IMR-90 (cell line): ENCODE measurements around the gene WDR74. TPM values are rescaled to one million over a fixed set of nuclear protein-coding genes. Genes with fewer than 3 reads are reported as not detected.
A peak's percentile ranks its signal among the peaks of the same experiment; 100 is the strongest.

Experiments
- ATAC-seq: fragments of 200-7000 bp; cut with Tn5 transposase; 2 replicates; pipeline ENCODE4 v1.9.1; 2020; ENCODE audit warnings: low read depth, mild to moderate bottlenecking, moderate library complexity
- BruUV-seq: library from RNA; stranded (reverse); fragments of 400-500 nt; replicated peaks from 2 replicates; lab custom pipeline; 2021; lab: Mats Ljungman, UMichigan
- CTCF ChIA-PET: fragments of 300-600 bp; formaldehyde crosslinking; extraction: SDS; loops from one replicate; lab custom pipeline; 2021; ENCODE audit warnings: antibody characterized with exemption; lab: Yijun Ruan, JAX
- POLR2A ChIA-PET: fragments of 300-600 bp; sonication (Branson Sonifier 250); formaldehyde crosslinking; loops from one replicate; lab custom pipeline; 2022; ENCODE audit warnings: antibody characterized with exemption; ENCODE audit not compliant: unreplicated experiment; lab: Charles Lee
- DNase-seq: peaks from one replicate; pipeline ENCODE4 v3.0.0; 2013
- H2AFZ ChIP-seq: replicated peaks from 2 replicates; pipeline ENCODE3; 2013; ENCODE audit warnings: low read length, mild to moderate bottlenecking; ENCODE audit not compliant: poor library complexity
- H2AK5ac ChIP-seq: 2 replicates; pipeline ENCODE4 v1.6.1; 2013; ENCODE audit warnings: low read depth, low read length, inconsistent platforms
- H2AK9ac ChIP-seq: replicated peaks from 2 replicates; pipeline ENCODE3; 2013; ENCODE audit warnings: mild to moderate bottlenecking, low read depth, low read length, moderate library complexity; ENCODE audit not compliant: poor library complexity
- H2BK120ac ChIP-seq: 2 replicates; pipeline ENCODE4 v1.6.1; 2013; ENCODE audit warnings: low read depth, low read length, inconsistent platforms
- H2BK15ac ChIP-seq: 3 replicates; pipeline ENCODE4 v1.6.1; 2013; ENCODE audit warnings: low read depth, low read length, inconsistent platforms
- H2BK20ac ChIP-seq: 2 replicates; pipeline ENCODE4 v1.6.1; 2013; ENCODE audit warnings: low read depth, mild to moderate bottlenecking, inconsistent platforms, low read length, moderate library complexity
- H2BK5ac ChIP-seq: 2 replicates; pipeline ENCODE4 v1.6.1; 2013; ENCODE audit warnings: mild to moderate bottlenecking, low read depth, low read length, inconsistent platforms; ENCODE audit not compliant: poor library complexity, severe bottlenecking
- H3K14ac ChIP-seq: replicated peaks from 2 replicates; pipeline ENCODE4 v1.6.1; 2013; ENCODE audit warnings: low read depth, low read length, inconsistent platforms
- H3K18ac ChIP-seq: 2 replicates; pipeline ENCODE4 v1.6.1; 2013; ENCODE audit warnings: low read depth, low read length, control low read depth
- H3K23ac ChIP-seq: 2 replicates; pipeline ENCODE4 v1.6.1; 2013; ENCODE audit warnings: low read depth, low read length, inconsistent platforms
- H3K27ac ChIP-seq: 2 replicates; pipeline ENCODE4 v1.5.1; 2013; ENCODE audit warnings: mild to moderate bottlenecking, control low read depth, low read length; ENCODE audit not compliant: insufficient read depth
- H3K27me3 ChIP-seq: 2 replicates; pipeline ENCODE4 v1.6.1; 2013; ENCODE audit warnings: low read length; ENCODE audit not compliant: control insufficient read depth, insufficient read depth
- H3K36me3 ChIP-seq: 2 replicates; pipeline ENCODE4 v1.6.1; 2013; ENCODE audit warnings: low read length, mixed read lengths; ENCODE audit not compliant: control insufficient read depth, insufficient read depth
- H3K4ac ChIP-seq: 2 replicates; pipeline ENCODE4 v1.6.1; 2013; ENCODE audit warnings: low read depth, low read length, inconsistent platforms
- H3K4me1 ChIP-seq: 2 replicates; pipeline ENCODE4 v1.6.1; 2013; ENCODE audit warnings: low read length, mixed read lengths; ENCODE audit not compliant: control insufficient read depth, insufficient read depth
- H3K4me2 ChIP-seq: 2 replicates; pipeline ENCODE4 v1.6.1; 2013; ENCODE audit warnings: low read depth, mild to moderate bottlenecking, control low read depth, low read length, moderate library complexity
- H3K4me3 ChIP-seq: 2 replicates; pipeline ENCODE4 v1.5.1; 2013; ENCODE audit warnings: low read depth, mild to moderate bottlenecking, control low read depth, low read length, moderate library complexity; ENCODE audit not compliant: insufficient read depth
- H3K56ac ChIP-seq: 2 replicates; pipeline ENCODE4 v1.6.1; 2013; ENCODE audit warnings: low read length, inconsistent platforms; ENCODE audit not compliant: insufficient read depth; ENCODE audit errors: extremely low read depth
- H3K79me1 ChIP-seq, 2 experiments: 2 replicates each; pipeline ENCODE4 v1.6.1; 2013; ENCODE audit warnings: low read length in 2 of 2, inconsistent platforms in 1 of 2, low read depth in 1 of 2
- H3K9ac ChIP-seq: 2 replicates; pipeline ENCODE4 v1.6.1; 2013; ENCODE audit warnings: low read depth, low read length, control low read depth
- H3K9me1 ChIP-seq: 2 replicates; pipeline ENCODE4 v1.6.1; 2013; ENCODE audit warnings: low read length, inconsistent platforms; ENCODE audit not compliant: insufficient read depth
- H3K9me3 ChIP-seq: 2 replicates; pipeline ENCODE4 v1.6.1; 2013; ENCODE audit warnings: low read length; ENCODE audit not compliant: control insufficient read depth, insufficient read depth
- H4K20me1 ChIP-seq: 2 replicates; pipeline ENCODE4 v1.6.1; 2013; ENCODE audit warnings: low read length, inconsistent platforms; ENCODE audit not compliant: insufficient read depth
- H4K5ac ChIP-seq: 2 replicates; pipeline ENCODE4 v1.6.1; 2013; ENCODE audit warnings: mild to moderate bottlenecking, low read depth, low read length, control low read depth
- H4K8ac ChIP-seq, 2 experiments: 2 replicates each; pipeline ENCODE4 v1.6.1; 2013; ENCODE audit warnings: low read depth in 2 of 2, low read length in 2 of 2, control low read depth in 1 of 2, inconsistent platforms in 1 of 2
- H4K91ac ChIP-seq: 2 replicates; pipeline ENCODE4 v1.6.1; 2013; ENCODE audit warnings: low read depth, low read length, inconsistent platforms; ENCODE audit not compliant: insufficient read depth
- CEBPB ChIP-seq: IDR thresholded peaks from 2 replicates; pipeline ENCODE4 v1.6.1; 2012; ENCODE audit warnings: low read depth, low read length, improper control_type of control experiment
- CTCF ChIP-seq: conservative IDR thresholded peaks from 2 replicates; pipeline ENCODE4 v1.5.1; 2012; ENCODE audit warnings: mild to moderate bottlenecking, low read depth, low read length, improper control_type of control experiment
- ELK1 ChIP-seq: fragments of 150-350 bp; IDR thresholded peaks from 2 replicates; pipeline ENCODE4 v1.6.1; 2016; ENCODE audit warnings: low read depth, mild to moderate bottlenecking, low read length, moderate library complexity, borderline replicate concordance
- FOS ChIP-seq: fragments of 150-350 bp; IDR thresholded peaks from 2 replicates; pipeline ENCODE4 v1.6.1; 2016; ENCODE audit warnings: low read depth, low read length
- MAFK ChIP-seq: IDR thresholded peaks from 2 replicates; pipeline ENCODE4 v1.6.1; 2012; ENCODE audit warnings: low read depth, low read length, improper control_type of control experiment
- MAZ ChIP-seq: IDR thresholded peaks from 2 replicates; pipeline ENCODE4 v1.6.1; 2012; ENCODE audit warnings: low read depth, mild to moderate bottlenecking, low read length, improper control_type of control experiment, moderate library complexity, borderline replicate concordance
- MXI1 ChIP-seq: IDR thresholded peaks from 2 replicates; pipeline ENCODE4 v1.6.1; 2012; ENCODE audit warnings: low read depth, mild to moderate bottlenecking, low read length, moderate library complexity, borderline replicate concordance
- NFE2L2 ChIP-seq: fragments of 150-350 bp; IDR thresholded peaks from 2 replicates; pipeline ENCODE4 v1.6.1; 2016; ENCODE audit warnings: low read depth, mild to moderate bottlenecking, low read length
- POLR2A ChIP-seq: IDR thresholded peaks from 2 replicates; pipeline ENCODE4 v1.6.1; 2012; ENCODE audit warnings: mild to moderate bottlenecking, low read depth, low read length
- RAD21 ChIP-seq: IDR thresholded peaks from 2 replicates; pipeline ENCODE4 v1.6.1; 2012; ENCODE audit warnings: low read length, improper control_type of control experiment
- RCOR1 ChIP-seq: IDR thresholded peaks from 2 replicates; pipeline ENCODE4 v1.6.1; 2012; ENCODE audit warnings: mild to moderate bottlenecking, low read length, improper control_type of control experiment; ENCODE audit not compliant: insufficient replicate concordance
- RFX5 ChIP-seq: IDR thresholded peaks from 2 replicates; pipeline ENCODE4 v1.8.0; 2012; ENCODE audit warnings: low read depth, mild to moderate bottlenecking, low read length, moderate library complexity
- SMC3 ChIP-seq: fragments of 150-350 bp; IDR thresholded peaks from 2 replicates; pipeline ENCODE4 v1.6.1; 2016; ENCODE audit warnings: low read depth, mild to moderate bottlenecking, antibody characterized with exemption, low read length, moderate library complexity
- USF2 ChIP-seq: fragments of 150-350 bp; IDR thresholded peaks from 2 replicates; pipeline ENCODE4 v1.6.1; 2017; ENCODE audit warnings: mild to moderate bottlenecking, antibody characterized with exemption, low read length, low read depth
- WGBS, 2 experiments: methylation state at CpG; one replicate each; pipeline versions ENCODE4 v1.1.5 to v1.1.7; 2013; ENCODE audit warnings: missing lambda C conversion rate in 2 of 2; ENCODE audit not compliant: insufficient read length in 1 of 2; ENCODE audit errors: extremely low coverage in 2 of 2; 5-methylcytosine and 5-hydroxymethylcytosine counted together
- dilution Hi-C: fragments of 300-500 bp; cut with HindIII; formaldehyde crosslinking; loops from one replicate; pipeline ENCODE4 v1.14.3; 2018; ENCODE audit warnings: low sequenced_read_pairs; ENCODE audit not compliant: unreplicated experiment
- in situ Hi-C: fragments of 300-500 bp; cut with MboI; formaldehyde crosslinking; loops from 3 replicates; pipeline ENCODE4 v1.14.3; 2019; ENCODE audit warnings: low sequenced_read_pairs, inconsistent platforms, mixed read lengths
- intact Hi-C: fragments of 100-400 bp; cut with micrococcal nuclease; formaldehyde crosslinking; loops from 2 replicates; pipeline ENCODE4 v1.10.0; 2022
- polyA plus RNA-seq, 3 experiments: library from polyadenylated mRNA; depleted of rRNA; stranded (reverse); fragments of >200 nt; gene quantifications; 2 replicates each; pipeline ENCODE4 v1.2.3, GENCODE V29; 2012; ENCODE audit warnings: low replicate concordance in 1 of 3
- total RNA-seq: library from RNA; depleted of rRNA; stranded (reverse); fragments of >200 nt; gene quantifications from 2 replicates; pipeline ENCODE4 v1.2.3, GENCODE V29; 2012

WDR74 gene
- total and polyA plus RNA-seq, 2 of the 4 experiments (the other 2 are of a cell fraction) = 38.4 to 44.3 TPM

GRCh38 chr11:62791501-62792201 lies 47.7 kb downstream of the WDR74 start, which contains the start of gene TMEM223:
TSS of gene TMEM223 (minus strand) at chr11:62792006. CDS start at chr11:62791994, 12 bp downstream.
- H2AK9ac ChIP-seq = peak within 1 kb of the TSS; percentile 88
- no peak within 1 kb of the TSS for H2BK15ac ChIP-seq
- H3K4me3 ChIP-seq = peak within 1 kb of the TSS; percentile 93
- H3K79me1 ChIP-seq = peaks cover 12 to 49% of the 10 kb centered on the region in 2 experiments
- H3K9me3 ChIP-seq = no peaks in the 10 kb centered on the region
- H3K9me1 ChIP-seq = no peaks in the 10 kb centered on the region
- WGBS, 2 experiments = 2% methylated on average over 18 of the region's 58 CpGs; no CpG with 5 or more reads in 1 of the 2 experiments
- H3K23ac ChIP-seq = peak within 1 kb of the TSS; percentile 87
- dilution Hi-C loops = no loop called here
- peak within 1 kb of the TSS; percentile 77 for H4K5ac ChIP-seq
- no peak within 1 kb of the TSS for H3K56ac ChIP-seq
- H4K8ac ChIP-seq = peak within 1 kb of the TSS; percentile 89 to 94
- POLR2A ChIA-PET = interaction anchor here (1.0 kb wide), 1 partner anchor 10 kb away, joined by 3 read pairs; no protein-coding TSS in a partner anchor
- CTCF ChIA-PET = no interaction called here
- H2BK20ac ChIP-seq = no peak within 1 kb of the TSS
- peak within 1 kb of the TSS; percentile 84 for H2BK5ac ChIP-seq
- no TSS peak for BruUV-seq
- H2AFZ ChIP-seq = peak within 1 kb of the TSS; percentile 95
- H2BK120ac ChIP-seq = peak within 1 kb of the TSS; percentile 11; the same call in 1 of the 2 replicates
- peak within 1 kb of the TSS; percentile 89 for H4K91ac ChIP-seq
- ATAC-seq = peak; percentile 86
- H3K4me2 ChIP-seq = peak within 1 kb of the TSS; percentile 88
- intact Hi-C loops = loop anchor here (2.0 kb wide), 1 partner anchor 13 kb away; the partner anchor contains the start of gene NXF1
- H3K27ac ChIP-seq = peak within 1 kb of the TSS; percentile 90
- DNase-seq = peak; percentile 72
- H3K4me1 ChIP-seq = peaks cover 12% of the 10 kb centered on the region
- peak within 1 kb of the TSS; percentile 89 for H3K9ac ChIP-seq
- peak within 1 kb of the TSS; percentile 95 for H2AK5ac ChIP-seq
- peak within 1 kb of the TSS; percentile 88 for H3K4ac ChIP-seq
- H3K18ac ChIP-seq = peak within 1 kb of the TSS; percentile 36
- H3K14ac ChIP-seq = peak within 1 kb of the TSS; percentile 83
- peaks cover 52% of the 10 kb centered on the region for H3K36me3 ChIP-seq
- H4K20me1 ChIP-seq = peaks cover 7% of the 10 kb centered on the region
- in situ Hi-C loops = no loop called here
- H3K27me3 ChIP-seq = no peaks in the 10 kb centered on the region
- TF ChIP-seq CEBPB (no peak), ELK1 (no peak), SMC3 (no peak), MAFK (no peak), RFX5 (no peak), NFE2L2 (no peak), CTCF (0 out of 2 replicates have a peak, but pooled peaks have one; percentile 10), FOS (no peak), RAD21 (no peak), MXI1 (peak; percentile 81; the same call in 1 of the 2 replicates), USF2 (no peak), POLR2A (peak; percentile 64), MAZ (peak; percentile 92; the same call in 1 of the 2 replicates), RCOR1 (no peak)
